Stimulated activated CD4-positive, alpha-beta T cell treated with anti-CD3 and anti-CD28 coated beads, TNF-alpha, amount 100 ng/mL, for 1 hour (primary cell): ENCODE results near the gene MARK3.

Experiments used
- DNase-seq, 3 donors: peaks; one replicate each; pipeline ENCODE4 v3.0.0-alpha.2; 2020; ENCODE audit warnings: low read depth in 3 of 3, low spot score in 1 of 3

Gene MARK3

DNA sequence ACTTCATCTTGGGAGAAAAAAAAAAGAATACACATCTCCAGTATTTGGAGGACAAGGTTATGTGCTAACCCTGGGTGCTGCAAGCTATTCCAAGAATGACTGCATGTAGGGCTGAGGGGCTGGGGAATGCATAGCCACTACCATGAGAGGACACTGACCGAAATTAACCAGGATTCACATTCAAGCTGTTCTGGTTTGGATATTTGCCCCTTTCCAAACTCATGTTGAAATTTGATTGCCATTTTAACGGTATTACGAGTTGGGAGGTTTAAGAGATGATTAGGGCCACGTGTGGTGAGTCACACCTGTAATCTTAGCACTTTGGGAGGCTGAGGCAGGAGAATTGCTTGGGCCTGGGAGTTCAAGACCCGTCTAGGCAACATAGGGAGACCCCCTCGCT lies 18.5 kb upstream of the MARK3 start:
- DNase-seq: no peak

DNA sequence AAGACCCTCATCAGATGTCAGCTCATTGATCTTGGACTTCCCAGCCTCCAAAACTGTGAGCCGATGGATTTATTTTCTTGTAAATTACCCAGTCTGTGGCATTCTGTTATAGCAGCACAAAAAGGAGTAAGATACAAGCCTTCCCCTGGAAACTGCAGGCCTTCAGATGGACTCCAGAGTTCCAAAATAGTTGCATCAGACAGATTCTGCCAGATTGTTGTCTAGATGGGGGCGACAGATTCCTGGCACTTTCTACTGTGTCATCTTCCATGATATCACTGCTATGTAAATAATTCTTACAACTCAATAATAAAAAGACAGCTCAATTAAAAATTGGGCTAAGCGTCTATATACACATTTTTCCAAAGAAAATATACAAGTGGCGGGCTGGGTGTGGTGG lies 17.2 kb upstream of the MARK3 start:
- DNase-seq: no peak

DNA sequence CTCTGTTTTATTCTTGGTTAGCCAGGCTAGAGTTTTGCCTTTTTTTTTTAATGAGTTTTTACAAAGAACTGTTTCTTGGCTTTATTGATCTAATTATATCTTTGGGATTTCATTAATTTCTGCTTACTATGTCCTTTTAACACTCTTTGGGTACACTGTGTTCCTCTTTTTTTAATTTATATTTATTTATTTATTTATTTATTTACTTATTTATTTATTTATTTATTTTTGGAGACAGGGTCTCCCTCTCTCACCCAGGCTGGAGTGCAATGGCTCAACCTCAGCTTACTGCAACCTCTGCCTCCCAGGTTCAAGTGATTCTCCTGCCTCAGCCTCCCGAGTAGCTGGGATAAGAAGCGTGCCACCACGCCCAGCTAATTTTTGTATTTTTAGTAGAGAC lies 15.1 kb upstream of the MARK3 start:
- no peak for DNase-seq

DNA sequence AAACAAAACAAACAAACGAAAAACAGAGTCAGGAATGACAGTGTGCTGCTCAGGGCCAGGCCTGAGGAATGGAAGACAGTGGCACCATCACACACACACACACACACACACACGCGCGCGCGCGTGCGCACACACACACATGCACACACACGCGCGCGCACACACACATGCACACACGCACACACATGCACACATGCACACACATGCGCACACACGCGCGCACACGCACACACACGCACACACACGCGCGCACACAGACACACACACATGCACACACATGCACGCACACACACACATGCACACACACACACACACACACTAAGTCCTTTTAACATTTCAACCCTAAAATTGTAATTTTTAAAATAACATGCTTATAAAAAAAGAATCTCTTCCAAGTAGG lies 13.2 kb upstream of the MARK3 start:
- DNase-seq: no peak

DNA sequence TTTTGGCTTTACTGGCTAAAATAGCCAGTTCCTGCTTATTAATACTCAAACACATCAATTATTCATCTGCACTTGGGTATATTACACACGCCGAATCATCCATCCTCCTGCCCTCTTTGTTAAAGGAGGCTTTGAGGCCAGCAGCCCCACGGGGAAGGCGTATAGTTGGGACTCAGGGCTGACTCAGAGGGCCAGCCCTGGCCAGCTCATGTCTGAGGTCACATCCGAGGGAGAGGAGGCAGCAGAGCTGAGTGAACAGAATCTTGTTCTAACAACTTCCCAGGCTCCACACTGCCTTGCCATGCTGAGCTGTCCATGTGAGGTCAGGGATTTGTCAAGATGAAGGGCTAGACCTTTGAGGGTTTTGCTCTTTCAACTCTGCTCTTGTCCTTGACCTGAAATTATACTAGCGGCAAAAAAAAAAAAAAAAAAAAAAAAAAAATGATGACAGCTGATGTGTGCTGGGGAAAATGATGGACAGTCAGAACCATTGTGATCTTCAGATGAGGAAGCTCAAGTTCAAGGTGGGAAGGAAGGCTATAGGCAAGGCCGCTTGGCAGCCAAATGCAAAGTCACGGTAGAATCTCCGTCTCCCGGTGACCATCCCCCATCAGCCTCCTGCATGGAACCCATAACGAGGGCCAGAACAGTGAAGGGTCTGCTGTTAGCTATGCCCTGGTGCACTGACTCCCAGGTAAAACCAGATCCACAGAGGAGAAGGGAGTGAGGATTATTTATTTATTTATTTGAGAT lies 12.5 kb upstream of the MARK3 start:
- DNase-seq: no peak

DNA sequence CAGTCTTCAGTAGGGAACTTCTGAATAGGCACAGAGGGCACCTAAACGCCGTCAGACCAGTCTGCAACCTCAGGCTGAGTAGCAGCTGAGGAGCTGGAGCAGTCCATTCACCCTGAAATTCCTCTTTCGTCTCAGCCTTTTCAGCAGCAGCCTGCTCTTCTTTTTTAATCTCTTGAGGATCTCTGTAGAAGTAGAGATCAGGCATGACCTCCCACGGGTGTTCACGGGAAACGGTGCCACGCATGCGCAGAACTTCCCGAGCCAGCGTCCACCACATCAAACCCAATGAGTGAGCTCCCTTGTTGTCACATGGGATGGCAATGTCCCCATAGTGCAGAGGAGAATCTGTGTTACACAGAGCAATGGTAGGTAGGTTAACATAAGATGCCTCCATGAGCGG lies 11.1 kb upstream of the MARK3 start:
- no peak for DNase-seq

DNA sequence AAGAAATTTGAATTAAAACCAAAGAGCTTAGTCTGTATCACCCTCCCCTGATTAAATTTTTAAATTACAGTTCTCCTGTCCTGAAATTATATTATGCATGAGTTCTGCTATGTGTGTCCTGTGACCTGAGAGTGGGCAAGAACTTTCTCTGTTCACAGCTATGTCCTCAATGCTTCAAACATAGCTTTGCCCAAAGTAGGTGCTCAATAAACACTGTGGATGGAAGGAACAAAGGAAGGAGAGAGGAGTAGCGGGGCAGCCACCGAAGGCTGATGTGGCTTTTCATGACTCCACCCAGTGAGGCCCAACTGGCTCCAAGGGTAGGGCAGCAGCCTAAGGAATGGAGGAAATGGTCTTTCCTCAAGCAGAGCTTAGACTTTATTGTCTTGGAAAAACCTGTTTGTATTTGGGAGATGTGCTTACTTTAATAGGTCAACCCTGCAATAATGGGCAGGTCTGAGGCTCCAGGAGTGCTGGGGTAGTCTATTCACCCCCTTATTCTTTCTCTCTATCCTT lies 7.6 kb upstream of the MARK3 start:
- no peak for DNase-seq

DNA sequence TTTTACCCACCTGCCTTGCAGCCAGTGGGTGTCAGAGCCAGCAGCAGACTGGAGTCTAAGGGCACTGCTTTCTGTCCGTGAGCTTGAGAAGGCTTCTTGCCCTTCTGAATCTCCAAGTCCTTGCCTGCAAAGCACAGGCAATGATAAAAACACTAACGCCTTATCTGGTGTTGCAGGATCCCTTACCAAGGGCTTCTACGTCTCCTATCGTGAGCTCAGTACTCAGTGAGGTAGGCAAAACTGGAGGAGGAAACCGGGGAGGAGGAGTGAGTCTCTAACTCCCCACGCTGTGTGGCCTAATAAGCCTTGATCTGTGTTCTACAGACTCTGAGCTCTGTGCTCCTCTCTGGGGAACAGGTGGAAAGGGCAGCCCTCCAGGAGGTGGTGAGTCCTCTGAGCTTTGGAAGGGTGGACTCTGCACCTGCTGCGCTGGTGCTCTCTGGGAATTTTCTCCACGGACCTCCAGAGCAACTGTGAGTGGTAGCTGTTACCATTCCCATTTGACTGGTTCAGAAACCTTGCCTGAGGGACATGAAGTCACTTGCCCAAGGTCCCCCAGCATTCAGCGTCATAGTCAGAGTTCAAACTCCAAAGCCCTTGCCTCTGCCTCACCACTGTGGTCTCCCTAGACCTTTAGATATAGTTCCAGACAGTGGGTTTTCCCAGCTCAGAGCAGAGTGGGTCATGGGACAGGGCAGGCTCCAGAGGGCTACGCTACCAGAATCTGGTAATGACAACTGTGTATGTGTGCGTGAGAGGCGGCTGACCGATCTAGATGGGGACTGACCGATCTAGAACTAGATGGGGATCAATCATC lies 7.0 kb upstream of the MARK3 start:
- DNase-seq: no peak

DNA sequence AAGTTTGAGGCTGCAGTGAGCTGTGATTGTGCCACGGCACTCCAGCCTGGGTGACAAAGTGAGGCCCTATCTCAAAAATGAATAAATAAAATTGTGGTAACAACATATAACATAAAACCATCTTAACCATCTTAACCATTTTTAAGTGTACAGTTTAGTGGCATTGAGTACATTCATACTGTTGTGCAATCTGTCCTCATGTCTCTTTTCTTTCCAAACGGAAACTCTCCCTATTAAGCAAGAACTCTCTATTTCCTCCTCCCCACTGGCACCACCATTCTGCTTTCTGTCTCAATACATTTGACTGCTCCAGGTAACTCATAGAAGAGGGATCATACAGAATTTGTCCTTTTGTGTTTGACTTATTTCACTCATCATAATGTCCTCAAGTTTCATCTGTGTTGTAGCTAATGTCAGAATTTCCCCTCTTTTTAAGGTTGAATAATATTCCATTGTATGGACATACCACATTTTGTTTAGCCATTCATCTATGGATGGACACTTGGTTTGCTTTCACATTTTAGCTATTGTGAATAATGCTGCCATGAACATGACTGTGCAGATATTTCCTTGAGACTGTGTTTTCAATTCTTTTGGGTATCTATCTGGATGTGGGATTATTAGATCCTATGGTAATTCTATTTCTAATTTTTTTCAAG lies 4.4 kb upstream of the MARK3 start:
- DNase-seq: no peak

DNA sequence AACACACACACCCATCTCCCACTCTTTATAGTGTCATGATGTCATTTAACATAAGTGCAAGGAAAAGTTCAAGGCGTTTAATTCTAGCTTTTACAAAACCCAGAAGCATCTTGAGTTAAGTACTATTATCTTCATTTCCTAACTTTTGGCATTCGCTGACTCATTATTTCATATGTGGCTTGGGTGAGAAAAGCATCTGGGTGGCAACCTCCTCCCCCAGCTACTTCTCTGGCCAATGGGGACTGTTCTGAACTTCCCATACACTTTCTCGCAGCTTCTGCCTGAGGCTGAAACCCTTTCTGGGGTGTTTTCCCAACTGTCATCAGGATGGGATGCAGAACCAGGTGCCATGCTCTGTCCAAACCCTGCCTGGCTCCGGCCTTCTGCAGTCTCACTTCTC lies 2.8 kb upstream of the MARK3 start:
- DNase-seq: no peak

DNA sequence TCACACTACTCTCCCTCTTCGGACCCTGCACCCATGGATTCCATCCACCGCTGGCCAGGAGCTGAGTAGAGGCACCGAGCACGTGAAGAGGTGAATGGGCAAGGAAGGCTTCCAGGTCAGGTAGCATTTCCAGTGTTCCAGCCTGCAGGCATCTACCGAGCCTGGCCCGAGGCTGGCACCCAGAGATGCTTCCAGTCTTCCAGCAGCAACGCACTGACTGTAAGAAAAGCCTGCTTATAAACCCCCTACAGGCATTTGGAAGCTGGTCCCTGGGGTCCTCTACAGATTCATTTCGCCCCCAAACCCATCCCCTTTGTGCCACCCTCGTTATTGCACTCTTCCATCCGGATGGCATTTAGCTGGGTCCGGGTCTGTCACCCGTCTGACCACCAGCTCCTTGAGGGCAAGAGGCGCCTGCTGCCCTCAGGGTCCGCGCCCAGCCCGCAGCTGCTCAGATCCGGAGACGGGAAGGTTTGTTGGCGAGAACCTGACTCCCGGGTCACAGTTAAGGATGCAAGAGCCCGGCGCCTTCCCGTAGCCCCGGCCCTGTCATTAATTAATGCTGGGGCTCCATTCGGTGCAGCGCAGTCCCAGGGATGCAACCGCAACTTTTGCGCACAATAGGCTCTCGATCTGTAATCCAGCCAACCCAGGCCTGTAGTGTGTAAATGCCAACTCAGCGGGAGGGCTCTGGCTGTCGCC lies 614 bp upstream of the MARK3 start:
- peak in 1 of 3 donors; percentile 1 for DNase-seq

DNA sequence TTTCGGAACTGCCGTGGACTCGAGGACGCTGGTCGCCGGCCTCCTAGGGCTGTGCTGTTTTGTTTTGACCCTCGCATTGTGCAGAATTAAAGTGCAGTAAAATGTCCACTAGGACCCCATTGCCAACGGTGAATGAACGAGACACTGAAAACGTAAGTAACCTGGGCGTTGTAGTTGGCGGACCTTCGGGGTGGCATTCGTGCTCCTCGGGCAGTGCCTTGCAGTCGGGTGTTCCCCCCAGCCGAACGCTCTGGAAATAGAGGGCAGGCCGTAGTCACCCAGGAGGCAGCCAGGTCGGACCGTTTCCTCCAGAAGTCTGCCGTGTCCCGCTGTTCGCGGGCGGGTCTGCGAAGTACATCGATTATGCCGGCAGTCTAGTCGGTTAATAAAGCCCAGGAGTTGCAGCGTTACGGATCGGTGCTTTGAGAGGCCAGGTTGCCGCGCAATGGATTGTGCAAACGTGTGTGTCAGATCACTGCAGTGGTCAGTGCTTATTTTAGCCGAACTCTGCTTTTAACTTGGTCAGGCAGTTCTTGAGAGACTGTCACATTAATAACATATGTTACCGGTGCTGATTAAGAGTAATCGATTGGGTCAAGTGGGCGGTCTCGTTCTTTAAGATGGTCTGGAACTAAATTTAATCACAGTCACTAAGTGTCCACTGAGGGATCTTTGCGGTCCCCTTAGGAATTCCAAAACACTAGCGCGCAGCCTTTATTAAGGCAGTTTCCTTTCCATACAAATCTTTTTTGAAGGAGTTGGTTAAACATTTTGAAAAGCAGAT lies 906 bp downstream of the MARK3 start:
- DNase-seq: peak in 1 of 3 donors; percentile 5

DNA sequence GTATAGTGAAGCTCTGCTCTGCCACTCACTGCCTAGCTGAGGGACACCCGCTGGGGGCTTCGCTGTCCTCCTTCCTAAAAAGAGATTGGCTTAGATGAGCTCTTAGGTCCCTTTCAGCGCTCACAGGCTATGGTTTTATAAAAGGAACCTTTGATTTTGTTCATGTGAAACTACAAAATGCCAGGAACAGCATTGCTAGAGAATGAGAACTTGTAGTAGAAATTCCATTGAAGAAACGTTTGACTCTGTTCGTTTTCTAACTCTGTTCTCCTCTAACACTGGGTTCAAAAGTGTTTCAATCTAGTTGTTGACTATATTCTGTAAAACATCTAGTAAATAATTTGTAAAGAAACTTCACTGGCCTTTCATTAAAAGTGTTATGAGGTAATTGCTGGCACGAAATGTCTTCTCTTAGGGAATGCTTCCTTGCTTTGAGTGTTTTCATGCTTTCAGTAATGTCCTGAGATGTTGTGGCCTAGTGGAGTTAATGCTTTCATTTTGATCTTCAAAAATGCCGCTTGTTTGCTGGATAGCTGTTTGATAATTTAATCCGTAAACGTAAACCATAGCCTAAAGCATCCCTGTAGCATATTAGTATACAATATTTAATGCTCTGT lies 1.6 kb downstream of the MARK3 start:
- no peak for DNase-seq

DNA sequence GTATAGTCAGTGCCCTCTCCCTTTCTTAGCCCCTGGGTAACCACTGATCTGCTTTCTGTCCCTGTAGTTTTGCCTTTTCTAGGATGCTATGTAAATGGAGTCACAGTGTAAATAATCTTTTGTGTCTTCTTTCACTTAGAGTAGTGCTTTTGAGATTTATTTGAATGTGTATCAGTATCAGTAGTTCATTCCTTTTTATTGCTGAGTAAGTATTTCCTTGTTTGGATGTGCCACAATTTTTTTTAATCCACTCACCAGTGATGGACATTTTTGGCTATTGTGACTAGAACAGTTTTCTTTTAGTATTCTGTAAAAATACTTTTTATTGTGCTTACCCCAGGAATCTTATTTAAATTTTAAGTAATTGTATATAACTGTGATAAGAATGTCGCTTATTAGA lies 3.4 kb downstream of the MARK3 start:
- no peak for DNase-seq

DNA sequence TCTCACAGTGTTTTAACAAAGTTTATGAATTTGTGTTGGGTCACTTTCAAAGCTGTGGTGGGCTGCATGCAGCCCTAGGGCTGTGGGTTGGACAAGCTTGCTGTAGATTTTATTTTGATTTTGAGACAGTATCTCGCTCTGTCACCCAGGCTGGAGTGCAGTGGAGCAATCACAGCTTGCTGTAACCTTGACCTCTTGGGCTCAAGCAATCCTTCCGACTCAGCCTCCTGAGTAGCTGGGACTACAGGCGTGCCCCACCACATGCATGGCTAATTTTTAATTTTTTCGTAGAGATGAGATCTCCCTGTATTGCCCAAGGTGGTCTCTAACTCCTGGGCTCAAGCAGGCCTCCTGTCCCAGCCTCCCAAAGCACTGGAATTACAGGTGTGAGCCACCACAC lies 5.4 kb downstream of the MARK3 start:
- DNase-seq: no peak

DNA sequence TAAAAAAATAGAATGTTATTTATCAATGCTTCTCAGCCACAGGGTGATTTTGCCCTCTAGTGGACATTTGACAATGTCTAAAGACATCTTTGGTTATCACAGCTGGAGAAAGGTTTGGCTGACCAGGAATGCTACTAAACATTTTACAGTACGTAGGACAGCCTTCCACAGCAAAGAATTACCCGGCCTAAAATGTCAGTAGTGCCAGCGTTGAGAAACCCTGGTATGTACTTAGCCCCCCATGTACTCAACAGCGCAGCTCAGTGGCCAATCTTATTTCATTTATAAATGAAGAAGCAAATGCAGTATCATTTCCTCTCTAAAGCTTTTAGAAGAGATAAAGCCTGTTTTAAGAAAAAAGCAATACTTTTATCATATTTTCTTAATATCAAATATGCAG lies 5.8 kb downstream of the MARK3 start:
- DNase-seq: no peak

DNA sequence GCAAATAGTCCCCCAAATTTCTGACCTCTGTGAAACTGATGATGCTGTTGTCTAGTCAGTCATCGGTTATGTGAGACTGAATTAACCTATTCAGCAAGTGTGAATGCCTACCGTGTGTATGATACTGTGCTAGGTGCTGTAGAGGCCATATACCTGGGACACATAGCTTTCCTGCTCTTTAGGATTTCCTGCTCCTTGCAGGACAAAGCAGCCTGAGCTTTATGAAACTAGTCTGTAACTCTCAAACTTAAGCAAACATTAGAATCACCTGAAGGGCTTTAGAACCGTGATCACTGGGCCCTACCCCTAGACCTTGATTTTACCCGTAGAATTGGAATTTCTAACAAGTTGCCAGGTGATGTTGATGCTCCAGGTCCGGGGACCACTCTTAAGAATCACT lies 6.9 kb downstream of the MARK3 start:
- DNase-seq: no peak

DNA sequence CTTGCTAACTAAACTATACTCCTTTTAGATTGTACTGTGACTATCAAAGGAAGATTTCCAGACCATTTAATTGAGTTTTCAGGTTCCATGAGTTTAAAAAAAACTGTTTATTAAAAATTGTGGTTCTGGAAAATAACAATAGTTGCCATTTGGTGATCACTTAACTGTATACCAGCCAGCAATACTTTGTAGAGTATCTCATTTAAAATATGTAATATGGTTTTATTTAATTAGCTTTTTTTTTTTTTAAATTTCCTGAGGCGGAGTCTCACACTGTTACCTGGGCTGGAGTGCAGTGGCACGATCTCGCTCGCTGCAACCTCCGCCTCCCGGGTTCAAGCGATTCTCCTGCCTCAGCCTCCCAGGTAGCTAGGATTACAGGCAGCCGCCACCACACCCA lies 7.4 kb downstream of the MARK3 start:
- no peak for DNase-seq

DNA sequence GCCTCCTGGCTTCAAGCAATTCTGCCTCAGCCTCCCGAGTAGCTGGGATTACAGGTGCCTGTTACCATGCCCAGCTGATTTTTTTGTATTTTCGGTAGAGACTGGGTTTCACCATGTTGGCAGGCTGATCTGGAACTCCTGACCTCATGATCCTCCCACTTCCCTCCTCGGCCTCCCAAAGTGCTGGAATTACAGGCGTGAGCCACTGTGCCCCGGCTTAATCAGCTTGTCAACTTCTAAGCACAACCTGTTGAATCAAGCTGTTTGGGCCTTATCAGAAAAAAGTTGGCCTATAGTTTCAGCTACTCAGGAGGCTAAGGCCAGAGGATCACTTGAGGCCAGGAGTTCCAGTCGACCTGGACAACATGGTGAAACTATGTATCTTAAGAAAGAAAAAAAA lies 7.9 kb downstream of the MARK3 start:
- DNase-seq: no peak
